Neural cell (in vitro differentiated cells): Measurements from ENCODE around the gene MYLK. TPM values are rescaled to one million over a fixed set of nuclear protein-coding genes. Genes with fewer than 3 reads are reported as not detected.

Experiments
- H2AFZ ChIP-seq: fragments of 200-600, 300-800 bp; sonication (generic), shearing (Covaris generic); 2 replicates; pipeline ENCODE4 v1.6.0; 2014; ENCODE audit warnings: low read depth, mild to moderate bottlenecking, antibody characterized with exemption, low read length, moderate library complexity
- H3F3A ChIP-seq: fragments of 200-600 bp; shearing (Covaris generic); 2 replicates; pipeline ENCODE4 v1.6.1; 2016; ENCODE audit warnings: mild to moderate bottlenecking, moderate library complexity, mixed read lengths, antibody characterized with exemption, low read length; ENCODE audit not compliant: insufficient read depth, poor library complexity, severe bottlenecking
- H3K27ac ChIP-seq: fragments of 200-600, 300-800 bp; sonication (generic), shearing (Covaris generic); 2 replicates; pipeline ENCODE4 v1.5.1; 2014; ENCODE audit warnings: mild to moderate bottlenecking, low read length, moderate library complexity
- H3K27me3 ChIP-seq: fragments of 300-800, 200-600 bp; sonication (generic), shearing (Covaris generic); 2 replicates; pipeline ENCODE4 v1.6.0; 2014; ENCODE audit warnings: mild to moderate bottlenecking, low read depth, low read length, moderate library complexity; ENCODE audit not compliant: insufficient read depth
- H3K36me3 ChIP-seq: fragments of 300-800, 200-600 bp; sonication (generic), shearing (Covaris generic); 2 replicates; pipeline ENCODE4 v1.5.1; 2014; ENCODE audit warnings: mild to moderate bottlenecking, antibody characterized with exemption, low read length, moderate library complexity; ENCODE audit not compliant: insufficient read depth
- H3K4me2 ChIP-seq: fragments of 300-800, 200-600 bp; sonication (generic), shearing (Covaris generic); 2 replicates; pipeline ENCODE4 v1.6.0; 2014; ENCODE audit warnings: mild to moderate bottlenecking, low read length
- H3K4me3 ChIP-seq: fragments of 300-800, 200-600 bp; sonication (generic), shearing (Covaris generic); 2 replicates; pipeline ENCODE4 v1.5.1; 2014; ENCODE audit warnings: mild to moderate bottlenecking, low read length, moderate library complexity
- H3K79me2 ChIP-seq: fragments of 200-600 bp; shearing (Covaris generic); replicated peaks from 2 replicates; pipeline ENCODE4 v1.6.0; 2014; ENCODE audit warnings: mild to moderate bottlenecking, low read length, moderate library complexity; ENCODE audit not compliant: insufficient read depth
- H3K9ac ChIP-seq: fragments of 300-800, 200-600 bp; sonication (generic), shearing (Covaris generic); 2 replicates; pipeline ENCODE4 v1.6.1; 2016; ENCODE audit warnings: mild to moderate bottlenecking, low read length, mixed read lengths
- H3K9me2 ChIP-seq: fragments of 200-600 bp; shearing (Covaris generic); 2 replicates; pipeline ENCODE4 v1.6.1; 2016; ENCODE audit warnings: mild to moderate bottlenecking, low read length, mixed read lengths; ENCODE audit not compliant: insufficient read depth
- H3K9me3 ChIP-seq: fragments of 200-600, 300-800 bp; sonication (generic), shearing (Covaris generic); 2 replicates; pipeline ENCODE4 v1.6.1; 2016; ENCODE audit warnings: mild to moderate bottlenecking, mixed run types, low read length, moderate library complexity, mixed read lengths
- H4K20me1 ChIP-seq: fragments of 200-600 bp; shearing (Covaris generic); 2 replicates; pipeline ENCODE4 v1.6.1; 2016; ENCODE audit warnings: mild to moderate bottlenecking, mixed run types; ENCODE audit not compliant: insufficient read depth
- CTCF ChIP-seq: fragments of 450-650 bp; IDR thresholded peaks from 2 replicates; pipeline ENCODE4 v1.5.1; 2014; ENCODE audit warnings: antibody characterized with exemption, mild to moderate bottlenecking, moderate library complexity; ENCODE audit not compliant: poor library complexity, severe bottlenecking
- EP300 ChIP-seq: fragments of 450-650 bp; conservative IDR thresholded peaks from 2 replicates; pipeline ENCODE4 v1.6.1; 2014; ENCODE audit warnings: antibody characterized with exemption, mild to moderate bottlenecking, moderate library complexity; ENCODE audit not compliant: poor library complexity, severe bottlenecking
- EZH2 ChIP-seq: fragments of 200-600, 300-800 bp; shearing (Covaris generic), sonication (generic); IDR thresholded peaks from 2 replicates; pipeline ENCODE4 v1.6.1; 2014; ENCODE audit warnings: antibody characterized with exemption, low read length, borderline replicate concordance, mild to moderate bottlenecking; ENCODE audit not compliant: insufficient read depth, poor library complexity, severe bottlenecking
- MXI1 ChIP-seq: fragments of 450-650 bp; conservative IDR thresholded peaks from 2 replicates; pipeline ENCODE4 v1.6.1; 2014; ENCODE audit warnings: antibody characterized with exemption, mild to moderate bottlenecking; ENCODE audit not compliant: poor library complexity, severe bottlenecking
- POLR2AphosphoS5 ChIP-seq: IDR thresholded peaks from 2 replicates; pipeline ENCODE4 v1.6.1; 2012
- RAD21 ChIP-seq: fragments of 450-650 bp; conservative IDR thresholded peaks from 2 replicates; pipeline ENCODE4 v1.6.1; 2014; ENCODE audit warnings: antibody characterized with exemption, mild to moderate bottlenecking, moderate library complexity
- SMC3 ChIP-seq: fragments of 450-650 bp; conservative IDR thresholded peaks from 2 replicates; pipeline ENCODE4 v1.6.1; 2014; ENCODE audit warnings: antibody characterized with exemption, mild to moderate bottlenecking, moderate library complexity; ENCODE audit not compliant: poor library complexity
- TAF1 ChIP-seq: IDR thresholded peaks from 2 replicates; pipeline ENCODE4 v1.6.1; 2012; ENCODE audit warnings: low read depth
- polyA plus RNA-seq: library from polyadenylated mRNA; depleted of rRNA; stranded (reverse); fragments of >200 nt; gene quantifications from 2 replicates; pipeline ENCODE4 v1.2.3, GENCODE V29; 2014
- TF ChIP-seq, protein P1 (sequence below): IDR thresholded peaks from 2 replicates; pipeline ENCODE4 v1.6.1; 2012; ENCODE audit warnings: borderline replicate concordance

MYLK gene
- polyA plus RNA-seq, 1 donor from 2014 or later: 0.43 TPM

GRCh38 chr3:123802007-123802625, 82.0 kb downstream of the MYLK start:
- Histone ChIP-seq H3K4me2 (no peak overlapping the region), H3K27me3 (no peaks in the 10 kb centered on the region), H3F3A (no peaks in the 10 kb centered on the region), H3K27ac (no peak overlapping the region), H3K9ac (no peak overlapping the region), H3K9me3 (no peaks in the 10 kb centered on the region), H4K20me1 (no peaks in the 10 kb centered on the region), H3K9me2 (no peaks in the 10 kb centered on the region), H3K36me3 (no peaks in the 10 kb centered on the region), H3K79me2 (no peaks in the 10 kb centered on the region), H2AFZ (no peak overlapping the region), H3K4me3 (no peak overlapping the region)
- TF ChIP-seq MXI1 (no peak), CTCF (no peak), EZH2 (no peak), POLR2AphosphoS5 (no peak), SMC3 (no peak), EP300 (no peak), TAF1 (no peak), RAD21 (no peak)
- TF ChIP-seq, protein P1, sequence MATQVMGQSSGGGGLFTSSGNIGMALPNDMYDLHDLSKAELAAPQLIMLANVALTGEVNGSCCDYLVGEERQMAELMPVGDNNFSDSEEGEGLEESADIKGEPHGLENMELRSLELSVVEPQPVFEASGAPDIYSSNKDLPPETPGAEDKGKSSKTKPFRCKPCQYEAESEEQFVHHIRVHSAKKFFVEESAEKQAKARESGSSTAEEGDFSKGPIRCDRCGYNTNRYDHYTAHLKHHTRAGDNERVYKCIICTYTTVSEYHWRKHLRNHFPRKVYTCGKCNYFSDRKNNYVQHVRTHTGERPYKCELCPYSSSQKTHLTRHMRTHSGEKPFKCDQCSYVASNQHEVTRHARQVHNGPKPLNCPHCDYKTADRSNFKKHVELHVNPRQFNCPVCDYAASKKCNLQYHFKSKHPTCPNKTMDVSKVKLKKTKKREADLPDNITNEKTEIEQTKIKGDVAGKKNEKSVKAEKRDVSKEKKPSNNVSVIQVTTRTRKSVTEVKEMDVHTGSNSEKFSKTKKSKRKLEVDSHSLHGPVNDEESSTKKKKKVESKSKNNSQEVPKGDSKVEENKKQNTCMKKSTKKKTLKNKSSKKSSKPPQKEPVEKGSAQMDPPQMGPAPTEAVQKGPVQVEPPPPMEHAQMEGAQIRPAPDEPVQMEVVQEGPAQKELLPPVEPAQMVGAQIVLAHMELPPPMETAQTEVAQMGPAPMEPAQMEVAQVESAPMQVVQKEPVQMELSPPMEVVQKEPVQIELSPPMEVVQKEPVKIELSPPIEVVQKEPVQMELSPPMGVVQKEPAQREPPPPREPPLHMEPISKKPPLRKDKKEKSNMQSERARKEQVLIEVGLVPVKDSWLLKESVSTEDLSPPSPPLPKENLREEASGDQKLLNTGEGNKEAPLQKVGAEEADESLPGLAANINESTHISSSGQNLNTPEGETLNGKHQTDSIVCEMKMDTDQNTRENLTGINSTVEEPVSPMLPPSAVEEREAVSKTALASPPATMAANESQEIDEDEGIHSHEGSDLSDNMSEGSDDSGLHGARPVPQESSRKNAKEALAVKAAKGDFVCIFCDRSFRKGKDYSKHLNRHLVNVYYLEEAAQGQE: no peak

- H4K20me1 ChIP-seq: no peaks in the 10 kb centered on the region
- H3K9me3 ChIP-seq: no peaks in the 10 kb centered on the region
- H3K4me3 ChIP-seq: no peak overlapping the region
- no peak overlapping the region for H3K27ac ChIP-seq
- no peaks in the 10 kb centered on the region for H3K9me2 ChIP-seq
- H3F3A ChIP-seq: no peaks in the 10 kb centered on the region
- TF ChIP-seq, protein P1: no peak
- TF ChIP-seq CTCF: no peak
- TF ChIP-seq EZH2: no peak
- no peak for TF ChIP-seq EP300
- TF ChIP-seq MXI1: no peak
- TF ChIP-seq POLR2AphosphoS5: no peak
- TF ChIP-seq SMC3: no peak
- TF ChIP-seq TAF1: no peak
- no peak for TF ChIP-seq RAD21
- H2AFZ ChIP-seq: no peak overlapping the region
- no peaks in the 10 kb centered on the region for H3K36me3 ChIP-seq
- no peaks in the 10 kb centered on the region for H3K27me3 ChIP-seq
- H3K9ac ChIP-seq: no peak overlapping the region
- no peak overlapping the region for H3K4me2 ChIP-seq
- H3K79me2 ChIP-seq: no peaks in the 10 kb centered on the region
These were observed 82.7 kb downstream of the MYLK start for GRCh38 chr3:123801474-123801873.
